Fibroblast of the aortic adventitia (primary cell): Measurements from ENCODE around the gene RPL29. TPM values are rescaled to one million over a fixed set of nuclear protein-coding genes. Genes with fewer than 3 reads are reported as not detected.
"Not testable (repeated sequence)": the region's sequence is repeated elsewhere in the genome, so short reads cannot be mapped to it uniquely, and the experiment has no call there.

ENCODE experiments used
- DNase-seq: peaks from one replicate; pipeline ENCODE4 v3.0.0-alpha.2; 2010; ENCODE audit warnings: low read depth
- H3K4me3 ChIP-seq: 2 replicates; pipeline ENCODE4 v1.5.1; 2011; ENCODE audit warnings: low read depth, mild to moderate bottlenecking, control low read depth, low read length, moderate library complexity
- total RNA-seq: library from RNA; depleted of rRNA; stranded (reverse); fragments of >200 nt; gene quantifications from 2 replicates; pipeline ENCODE4 v1.2.3, GENCODE V29; 2012; ENCODE audit warnings: low replicate concordance
- TF ChIP-seq, protein P1 (sequence below): IDR thresholded peaks from 2 replicates; pipeline ENCODE4 v1.5.1; 2011; ENCODE audit warnings: mild to moderate bottlenecking, low read length, control low read depth, inconsistent platforms; ENCODE audit not compliant: insufficient read depth

The RPL29 gene
- total RNA-seq, 1 donor: 1,532 TPM

GRCh38 chr3:52039426-52039825, 43.7 kb upstream of the RPL29 start:
- H3K4me3 ChIP-seq: no peak overlapping the region
- TF ChIP-seq, protein P1, sequence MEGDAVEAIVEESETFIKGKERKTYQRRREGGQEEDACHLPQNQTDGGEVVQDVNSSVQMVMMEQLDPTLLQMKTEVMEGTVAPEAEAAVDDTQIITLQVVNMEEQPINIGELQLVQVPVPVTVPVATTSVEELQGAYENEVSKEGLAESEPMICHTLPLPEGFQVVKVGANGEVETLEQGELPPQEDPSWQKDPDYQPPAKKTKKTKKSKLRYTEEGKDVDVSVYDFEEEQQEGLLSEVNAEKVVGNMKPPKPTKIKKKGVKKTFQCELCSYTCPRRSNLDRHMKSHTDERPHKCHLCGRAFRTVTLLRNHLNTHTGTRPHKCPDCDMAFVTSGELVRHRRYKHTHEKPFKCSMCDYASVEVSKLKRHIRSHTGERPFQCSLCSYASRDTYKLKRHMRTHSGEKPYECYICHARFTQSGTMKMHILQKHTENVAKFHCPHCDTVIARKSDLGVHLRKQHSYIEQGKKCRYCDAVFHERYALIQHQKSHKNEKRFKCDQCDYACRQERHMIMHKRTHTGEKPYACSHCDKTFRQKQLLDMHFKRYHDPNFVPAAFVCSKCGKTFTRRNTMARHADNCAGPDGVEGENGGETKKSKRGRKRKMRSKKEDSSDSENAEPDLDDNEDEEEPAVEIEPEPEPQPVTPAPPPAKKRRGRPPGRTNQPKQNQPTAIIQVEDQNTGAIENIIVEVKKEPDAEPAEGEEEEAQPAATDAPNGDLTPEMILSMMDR: no peak
- DNase-seq: no peak

GRCh38 chr3:52038227-52038626, 42.5 kb upstream of the RPL29 start:
- TF ChIP-seq, protein P1: no peak
- H3K4me3 ChIP-seq: no peak overlapping the region
- no peak for DNase-seq

DNA sequence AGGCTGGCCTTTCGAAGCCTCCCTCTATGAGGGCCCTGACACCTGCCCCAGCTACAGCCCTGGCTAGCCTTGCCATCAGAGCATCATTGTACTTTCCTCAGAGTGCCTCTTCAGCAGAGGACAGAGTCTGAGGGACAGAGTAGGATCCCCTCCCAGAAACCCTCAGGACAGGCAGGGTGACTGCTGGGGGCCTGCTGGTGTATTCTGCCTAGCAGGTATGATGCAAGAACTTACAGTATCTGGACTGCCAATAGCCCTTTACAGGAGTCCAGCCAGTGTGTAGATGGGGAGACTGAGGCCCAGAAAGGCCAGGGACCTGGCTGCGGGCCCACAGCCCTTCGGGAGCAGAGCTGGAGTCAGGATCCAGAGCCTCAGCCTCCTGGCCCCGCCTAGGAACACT, 41.6 kb upstream of the RPL29 start:
- H3K4me3 ChIP-seq: no peak overlapping the region
- TF ChIP-seq, protein P1: no peak
- no peak for DNase-seq

- TF ChIP-seq, protein P1: no peak
- H3K4me3 ChIP-seq: no peak overlapping the region
- DNase-seq: no peak
Measured at GRCh38 chr3:52036829-52037228, 41.1 kb upstream of the RPL29 start.

GRCh38 chr3:52036222-52036694, 40.6 kb upstream of the RPL29 start:
- no peak overlapping the region for H3K4me3 ChIP-seq
- DNase-seq: no peak
- TF ChIP-seq, protein P1: no peak

GRCh38 chr3:52034651-52035050, 39.0 kb upstream of the RPL29 start:
- no peak overlapping the region for H3K4me3 ChIP-seq
- no peak for DNase-seq
- TF ChIP-seq, protein P1: no peak

DNA sequence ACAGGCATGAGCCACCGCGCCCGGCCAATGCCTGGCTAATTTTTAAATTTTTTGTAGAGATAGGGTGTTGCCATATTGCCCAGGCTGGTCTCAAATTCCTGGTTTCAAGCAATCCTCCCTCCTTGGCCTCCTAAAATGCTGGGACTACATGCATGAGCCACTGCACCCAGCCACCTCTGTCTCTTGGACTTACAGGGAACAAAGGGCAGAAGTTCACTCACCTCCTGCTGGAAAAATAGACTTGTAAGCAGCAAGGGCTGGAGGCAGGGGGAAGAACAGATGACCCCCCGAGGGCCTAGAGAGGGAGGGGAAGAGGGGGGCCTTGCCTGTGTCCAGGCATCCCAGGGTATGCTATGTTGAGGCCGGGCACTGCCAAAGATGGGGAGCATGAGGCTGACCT, 38.5 kb upstream of the RPL29 start:
- no peak for DNase-seq
- TF ChIP-seq, protein P1: no peak
- H3K4me3 ChIP-seq: no peak overlapping the region

DNA sequence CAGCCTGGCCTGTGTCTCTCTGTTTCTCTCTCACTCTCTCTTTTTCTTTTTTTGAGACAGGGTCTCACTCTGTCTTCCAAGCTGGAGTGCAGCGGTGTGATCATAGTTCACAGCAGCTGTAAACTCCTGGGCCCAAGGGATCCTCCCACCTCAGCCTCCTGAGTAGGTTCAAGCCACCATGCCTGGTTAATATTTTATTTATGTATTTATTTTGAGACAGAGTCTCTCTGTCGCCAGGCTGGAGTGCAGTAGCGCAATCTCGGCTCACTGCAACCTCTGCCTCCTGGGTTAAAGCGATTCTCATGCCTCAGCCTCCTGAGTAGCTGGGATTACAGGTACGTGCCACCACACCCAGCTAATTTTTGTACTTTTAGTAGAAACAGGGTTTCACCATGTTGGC, 38.1 kb upstream of the RPL29 start:
- H3K4me3 ChIP-seq, DNase-seq: not testable (repeated sequence)
